GM21529 (cell line): ENCODE results near the gene COL11A1.
"Not testable (repeated sequence)": the region's sequence is repeated elsewhere in the genome, so short reads cannot be mapped to it uniquely, and the experiment has no call there.

Experiments
- ATAC-seq: cut with Tn5 transposase; IDR thresholded peaks from one replicate; pipeline ENCODE4 v1.9.1; 2021; ENCODE audit not compliant: unreplicated experiment

The COL11A1 gene

DNA sequence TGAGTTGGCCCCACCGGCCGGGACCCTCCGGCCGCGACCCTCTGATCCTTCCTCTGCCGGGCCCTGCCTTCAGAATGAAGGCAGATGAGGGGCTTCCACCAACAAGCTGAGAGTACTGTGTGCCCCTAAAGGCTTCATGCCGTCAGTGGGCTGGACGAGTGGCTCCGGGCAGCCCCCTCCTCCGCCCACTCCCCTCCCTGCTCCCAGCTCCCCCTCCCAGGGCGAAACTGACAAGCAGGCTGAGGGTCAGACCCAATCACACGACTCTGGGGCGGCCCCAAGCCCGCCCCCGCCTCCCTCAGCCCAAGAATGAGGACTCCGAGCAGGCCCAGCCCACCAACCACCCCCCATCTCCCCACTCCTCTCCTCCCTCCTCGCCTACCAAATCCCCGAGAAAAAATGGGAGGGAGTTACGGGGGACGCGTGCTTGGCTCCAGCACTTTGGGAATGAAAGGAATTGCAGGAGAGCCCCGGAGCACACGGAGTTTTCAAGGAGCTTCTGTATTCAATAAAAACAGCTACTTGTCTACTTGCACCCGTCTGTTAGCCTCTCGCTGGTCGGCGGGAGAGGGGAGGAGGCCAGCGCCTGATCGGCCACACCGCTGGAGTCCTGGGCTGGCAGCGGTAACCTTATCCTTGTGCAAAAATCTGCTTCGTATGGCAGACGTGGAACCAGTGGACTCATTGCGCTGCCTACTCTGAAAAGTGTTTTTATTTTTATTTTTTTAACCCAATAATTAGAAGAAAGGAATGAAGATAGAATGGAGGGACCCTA is at the start of gene COL11A1:
Gene COL11A1 (minus strand): TSS at position 147 of the 775 bp plus-strand sequence. CDS start 344 bp downstream, outside the sequence.
- no peak for ATAC-seq

DNA sequence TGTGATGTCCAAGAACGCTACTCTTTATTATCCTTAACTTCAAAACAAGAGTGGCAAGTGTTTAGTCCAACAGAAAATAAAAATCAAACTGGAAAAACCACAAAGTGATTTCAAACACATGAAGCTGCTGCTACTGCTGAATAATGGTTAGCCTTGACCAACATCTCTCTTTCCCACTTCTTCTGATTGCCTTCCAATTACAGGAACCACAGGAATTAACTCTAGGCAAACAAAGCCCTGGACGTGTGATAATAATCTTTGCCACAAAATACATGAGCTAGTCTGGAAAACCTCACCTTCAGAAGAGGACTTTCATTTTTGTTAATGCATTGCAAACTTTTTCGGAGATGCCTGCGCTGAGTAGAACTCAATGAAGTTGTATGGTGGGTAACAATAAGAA is 48.6 kb upstream of the COL11A1 start:
- ATAC-seq = no peak

DNA sequence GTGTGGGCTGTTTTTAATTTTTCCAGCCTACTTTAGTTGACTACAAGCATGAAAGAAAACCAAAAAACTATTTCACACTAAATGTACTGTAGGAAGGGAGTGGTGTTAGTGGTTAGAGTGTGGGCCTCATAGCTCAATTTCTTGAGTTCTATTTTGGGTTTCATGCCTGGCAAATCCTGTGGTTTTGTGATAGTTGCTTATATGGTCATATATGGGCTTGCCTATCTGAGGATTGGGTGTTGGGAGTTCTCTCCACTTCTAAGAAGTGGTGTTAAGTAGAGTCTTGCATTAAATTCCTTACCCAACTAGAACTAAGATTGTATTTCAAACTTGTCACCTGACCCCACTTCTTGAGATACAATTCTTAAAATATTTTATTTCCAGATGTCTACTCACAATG is 37.8 kb upstream of the COL11A1 start:
- ATAC-seq = no peak

DNA sequence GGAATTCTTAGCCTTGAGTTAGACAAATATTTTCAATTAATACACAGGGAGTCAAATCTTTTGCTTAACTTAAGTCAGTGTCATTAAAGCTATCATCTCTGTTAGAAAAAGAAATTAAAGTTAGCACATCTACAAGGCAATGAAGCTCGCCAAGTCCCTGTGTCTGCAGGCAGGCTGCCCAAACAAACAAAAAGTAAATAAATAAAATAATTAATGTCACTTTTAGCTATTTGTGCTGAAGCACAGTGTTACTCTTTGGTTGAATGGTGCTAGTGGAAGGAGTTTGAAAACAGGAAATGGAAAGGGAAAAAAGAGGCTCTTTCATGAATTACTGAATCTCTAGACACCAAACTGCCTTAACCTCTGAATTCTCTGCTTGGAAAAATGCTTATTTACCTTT is 37.1 kb upstream of the COL11A1 start:
- no peak for ATAC-seq

DNA sequence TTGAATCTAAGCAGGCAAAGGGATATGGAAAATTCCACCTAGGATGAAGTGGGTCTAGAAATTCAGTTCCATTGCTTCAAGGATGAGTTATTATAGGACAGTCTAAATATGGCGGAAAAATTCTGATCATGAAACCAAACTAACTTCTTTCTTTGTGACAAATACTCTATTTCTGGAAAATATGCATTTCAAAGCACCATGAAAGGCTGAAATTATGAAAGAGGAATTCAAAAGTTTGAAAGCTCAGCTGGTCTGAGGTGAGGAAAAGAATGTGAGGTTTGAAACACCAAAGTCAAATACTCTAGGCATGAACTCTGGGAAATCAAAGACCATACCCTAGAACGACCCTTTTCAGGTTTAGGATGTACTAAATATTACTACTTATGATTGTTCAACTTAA is 36.4 kb upstream of the COL11A1 start:
- no peak for ATAC-seq

DNA sequence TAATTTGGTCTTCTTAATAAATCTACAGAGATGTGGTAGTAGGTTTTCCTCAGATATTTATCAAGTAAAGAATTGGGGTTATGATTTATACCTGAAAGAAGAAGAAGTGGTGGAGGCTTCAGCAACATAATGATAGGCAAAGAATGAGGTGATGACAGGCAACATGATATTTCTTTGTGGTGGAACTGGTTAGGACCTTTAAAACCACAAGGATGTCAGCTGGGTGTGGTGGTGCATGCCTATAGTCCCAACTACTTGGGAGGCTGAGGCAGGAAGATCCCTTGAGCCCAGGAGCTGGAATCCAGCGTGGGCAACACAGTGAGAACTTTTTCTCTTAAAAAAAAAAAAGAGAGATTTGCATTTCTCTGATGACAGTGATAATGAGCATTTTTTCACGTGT is 34.1 kb upstream of the COL11A1 start:
- no peak for ATAC-seq

DNA sequence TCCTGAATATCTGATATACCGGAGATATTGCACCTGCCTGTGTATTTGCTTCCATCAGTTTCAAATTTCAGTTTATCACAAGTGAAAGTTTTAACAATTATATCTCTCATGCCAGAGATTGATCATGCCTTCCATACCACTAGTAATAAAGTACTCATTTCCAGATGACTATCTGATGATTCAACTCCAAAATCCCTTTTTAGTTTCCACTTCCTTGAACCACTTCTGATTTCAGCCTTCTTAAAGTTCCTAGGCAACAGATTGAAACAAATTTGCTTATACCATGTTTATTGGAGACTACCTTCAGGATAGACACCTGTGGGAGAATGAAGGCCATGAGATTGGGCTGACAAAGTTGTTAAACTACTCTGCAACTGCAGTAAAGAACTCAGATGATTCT is 21.5 kb upstream of the COL11A1 start:
- no peak for ATAC-seq

DNA sequence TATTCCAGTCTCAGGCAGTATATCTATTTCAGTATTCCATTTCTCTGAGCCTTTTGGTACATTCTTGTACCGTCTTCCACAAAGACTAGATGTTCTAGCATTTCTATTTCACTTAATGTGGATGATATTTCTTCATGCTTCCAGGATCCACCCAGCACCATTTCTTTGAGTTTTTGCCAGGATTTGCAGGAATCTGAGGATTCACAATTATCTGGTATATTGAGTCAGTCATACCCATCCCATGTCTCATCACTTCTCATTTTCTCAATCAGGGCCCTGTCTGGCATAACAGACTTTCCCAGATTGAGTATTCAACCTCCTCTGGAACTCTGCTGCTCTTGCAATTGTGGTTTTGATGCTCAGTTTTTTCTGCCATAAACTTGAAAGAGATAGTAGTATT is 20.9 kb upstream of the COL11A1 start:
- no peak for ATAC-seq

DNA sequence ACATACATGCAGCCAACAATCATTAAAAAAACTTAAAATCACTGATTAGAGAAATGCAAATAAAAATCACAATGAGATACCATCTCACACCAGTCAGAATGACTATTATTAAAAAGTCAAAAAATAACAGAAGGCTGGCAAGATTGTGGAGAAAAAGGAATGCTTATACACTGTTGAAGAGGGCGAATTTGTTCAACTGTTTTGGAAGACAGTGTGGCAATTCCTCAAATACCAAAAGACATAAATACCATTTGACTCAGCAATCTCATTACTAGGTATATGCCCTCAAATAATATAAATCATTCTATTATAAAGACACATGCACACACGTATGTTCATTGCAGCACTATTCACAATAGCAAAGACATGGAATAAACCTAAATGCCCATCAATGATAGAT is 19.9 kb upstream of the COL11A1 start:
- ATAC-seq = not testable (repeated sequence)

DNA sequence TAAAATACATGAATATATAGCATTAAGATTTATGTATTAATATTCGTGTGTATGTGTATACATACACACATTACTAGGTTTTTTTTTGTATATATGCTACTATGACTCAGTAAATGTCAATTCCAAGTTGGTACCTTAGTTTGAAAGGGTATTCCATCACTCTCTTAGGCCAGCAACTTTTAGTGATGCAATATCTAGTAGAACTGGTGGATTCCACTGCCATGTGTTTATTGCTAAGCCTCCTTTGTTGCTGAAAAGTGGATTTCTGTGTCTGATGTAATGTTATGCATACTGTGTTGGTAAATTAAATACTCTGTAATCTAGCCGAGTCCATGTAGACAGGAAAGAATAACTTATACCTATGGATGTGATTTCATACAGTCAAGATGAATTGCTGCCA is 16.9 kb upstream of the COL11A1 start:
- ATAC-seq = no peak

DNA sequence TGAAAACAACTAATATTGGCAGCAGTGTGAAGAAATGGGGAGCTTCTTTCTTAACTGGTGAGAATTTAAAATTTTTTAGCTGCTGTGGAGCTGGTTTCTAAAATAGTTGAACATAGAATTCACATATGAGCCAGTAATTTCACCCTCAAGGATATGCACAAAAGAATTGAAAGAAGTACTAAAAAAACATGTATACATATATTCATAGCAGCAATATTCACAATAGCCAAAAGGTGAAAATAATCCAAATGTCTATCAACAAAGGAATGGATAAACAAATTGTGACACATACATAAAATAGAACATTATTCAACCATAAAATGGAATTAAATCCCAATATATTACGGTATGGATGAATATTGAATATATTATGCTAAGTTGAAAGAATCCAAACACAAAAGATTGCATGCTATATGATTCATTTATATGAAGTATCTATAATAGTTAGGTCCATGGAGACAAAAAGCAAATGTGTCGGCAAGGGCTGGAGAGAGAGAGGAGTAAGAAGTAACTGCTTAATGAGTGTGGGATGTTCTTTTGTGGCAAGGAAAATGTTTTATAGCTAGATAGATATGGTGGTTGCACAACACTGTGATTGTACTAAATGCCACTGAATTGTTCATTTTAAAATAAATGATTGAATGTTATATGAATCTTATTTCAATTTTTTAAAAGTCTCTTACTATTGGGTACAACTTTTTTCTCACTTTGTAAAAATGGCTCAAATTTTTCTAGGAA is 14.8 kb upstream of the COL11A1 start:
- no peak for ATAC-seq

DNA sequence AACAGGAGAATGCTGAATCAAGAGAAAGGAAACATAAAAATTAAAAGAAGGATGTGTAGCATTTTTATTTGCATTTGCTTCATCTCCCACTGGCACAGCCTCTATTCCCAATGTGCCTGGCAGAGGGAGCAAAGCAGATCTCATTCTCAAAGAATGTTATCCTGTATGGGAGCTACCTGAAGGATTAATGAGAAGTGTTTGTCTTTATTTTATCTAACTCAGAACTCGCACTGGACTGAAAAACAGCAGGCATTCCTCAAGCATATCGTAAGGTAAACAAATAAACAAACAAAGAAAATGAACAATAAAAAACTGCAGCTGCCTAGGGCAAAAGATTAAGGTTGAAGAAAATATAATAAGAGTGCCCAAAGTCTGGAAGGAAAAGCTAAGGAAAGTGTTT is 12.7 kb upstream of the COL11A1 start:
- ATAC-seq = no peak

DNA sequence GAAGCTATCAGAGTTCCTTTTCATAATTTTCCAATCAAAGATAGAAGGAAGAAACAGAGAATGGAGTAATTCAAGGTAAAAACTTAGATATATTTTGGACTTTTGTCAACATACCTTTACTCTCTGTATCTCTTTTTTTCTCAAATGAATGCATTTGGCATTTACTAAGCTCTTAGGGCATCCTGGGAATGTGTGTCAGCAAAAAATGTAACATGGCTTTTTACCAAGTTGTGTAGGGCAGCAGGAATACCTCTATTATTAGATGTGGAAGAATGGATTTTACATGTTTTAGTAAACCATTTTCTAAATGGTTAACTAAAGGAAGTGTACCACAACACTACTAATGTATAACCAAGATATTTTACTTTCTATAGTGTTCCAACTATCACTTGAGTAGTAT is 4.2 kb upstream of the COL11A1 start:
- no peak for ATAC-seq

DNA sequence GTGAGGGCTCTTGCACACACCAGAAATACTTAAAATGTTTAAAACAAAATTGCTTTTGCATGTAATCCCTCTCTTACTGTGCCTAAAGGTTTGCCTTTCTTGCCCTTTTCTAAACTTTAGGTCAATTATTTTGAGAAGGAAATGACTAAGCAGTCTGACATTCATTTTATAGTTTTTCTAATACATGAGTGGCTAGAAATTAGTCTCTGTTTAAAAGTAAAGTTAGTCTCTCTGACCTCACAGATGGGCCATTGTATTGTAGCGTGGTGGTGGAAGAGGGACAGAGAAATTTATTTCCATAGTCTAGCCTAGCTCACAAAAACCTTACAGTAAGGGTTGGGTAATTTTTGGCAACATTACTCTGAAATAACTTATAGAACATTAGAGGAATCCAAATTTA is 3.6 kb upstream of the COL11A1 start:
- no peak for ATAC-seq

DNA sequence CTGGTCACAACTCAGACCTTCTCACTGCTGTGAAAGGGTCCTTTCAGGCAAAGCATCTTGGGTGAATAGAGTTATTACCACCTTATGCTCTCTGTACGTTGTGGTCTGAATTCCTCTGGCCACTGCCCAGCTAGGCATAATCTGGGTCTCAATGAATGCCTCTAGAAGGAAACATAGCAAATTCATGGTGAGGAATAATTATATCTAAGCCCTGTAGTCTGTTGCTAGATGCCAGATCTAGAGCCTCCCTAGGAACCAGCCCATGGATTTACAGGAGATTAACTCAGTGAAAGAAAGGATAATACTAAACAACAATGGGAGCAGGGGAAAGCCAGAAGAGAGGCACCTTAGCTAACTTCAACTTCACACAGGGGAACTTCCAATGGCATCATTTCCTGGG is 2.4 kb upstream of the COL11A1 start:
- ATAC-seq = no peak

DNA sequence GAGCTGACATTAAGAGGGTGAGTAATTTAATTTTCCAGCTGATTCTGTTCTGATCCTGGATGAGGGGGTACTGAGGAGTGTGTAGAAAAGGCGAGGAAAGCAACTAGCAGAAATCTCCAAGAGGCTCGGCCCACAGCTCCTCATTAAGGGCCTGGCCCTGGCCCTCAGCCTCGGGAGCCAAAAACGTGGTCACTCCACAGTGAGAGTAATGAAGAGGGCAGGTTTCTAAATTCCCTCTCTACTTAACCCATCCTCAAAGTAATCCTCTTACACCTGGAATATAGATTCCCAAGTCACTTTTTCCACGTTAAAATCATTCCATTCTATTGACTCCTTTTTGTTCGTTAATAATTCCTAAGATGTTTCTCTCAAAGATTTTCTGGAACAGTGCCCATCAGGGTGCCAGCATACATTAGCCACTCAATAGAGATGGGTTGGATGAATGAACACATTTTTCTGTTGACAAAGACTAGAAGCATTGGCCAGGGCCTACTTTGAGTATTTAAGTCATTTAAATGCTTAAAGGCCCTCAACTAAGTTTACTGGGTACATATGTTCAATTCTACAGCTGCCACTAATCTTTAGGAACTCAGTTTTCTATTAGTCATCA is 1.1 kb upstream of the COL11A1 start:
- ATAC-seq = no peak

DNA sequence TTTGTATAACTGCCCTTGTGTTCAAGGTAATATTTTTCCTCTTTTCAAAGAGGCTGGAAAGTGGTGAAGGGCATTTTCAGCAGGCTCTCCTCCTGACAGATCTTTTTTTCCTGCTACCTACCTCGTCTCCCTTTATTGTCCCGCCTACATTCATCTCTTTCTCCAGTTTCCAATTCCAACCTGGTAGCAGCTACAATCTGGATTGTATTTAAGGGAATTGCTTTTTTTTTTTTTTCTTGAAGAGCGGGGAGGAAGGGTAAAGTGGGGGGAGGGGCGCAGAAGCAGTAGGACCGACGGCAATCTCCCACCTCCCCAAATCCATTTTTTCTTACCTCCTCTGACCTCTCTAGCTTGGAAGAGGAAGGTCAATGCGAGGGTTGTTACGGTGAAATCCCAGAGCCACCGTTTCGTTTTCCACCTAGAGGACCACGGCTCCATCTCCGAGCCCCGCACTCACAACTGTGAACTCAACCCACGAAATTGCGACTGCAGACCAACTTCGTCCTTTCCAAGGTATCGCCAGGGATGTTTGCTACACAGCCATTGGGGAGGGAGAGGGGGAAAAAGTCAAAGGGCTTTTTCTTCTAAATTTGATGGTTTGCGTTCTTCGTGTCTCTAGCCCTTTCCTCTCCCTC is 464 bp downstream of the COL11A1 start:
- ATAC-seq = no peak

DNA sequence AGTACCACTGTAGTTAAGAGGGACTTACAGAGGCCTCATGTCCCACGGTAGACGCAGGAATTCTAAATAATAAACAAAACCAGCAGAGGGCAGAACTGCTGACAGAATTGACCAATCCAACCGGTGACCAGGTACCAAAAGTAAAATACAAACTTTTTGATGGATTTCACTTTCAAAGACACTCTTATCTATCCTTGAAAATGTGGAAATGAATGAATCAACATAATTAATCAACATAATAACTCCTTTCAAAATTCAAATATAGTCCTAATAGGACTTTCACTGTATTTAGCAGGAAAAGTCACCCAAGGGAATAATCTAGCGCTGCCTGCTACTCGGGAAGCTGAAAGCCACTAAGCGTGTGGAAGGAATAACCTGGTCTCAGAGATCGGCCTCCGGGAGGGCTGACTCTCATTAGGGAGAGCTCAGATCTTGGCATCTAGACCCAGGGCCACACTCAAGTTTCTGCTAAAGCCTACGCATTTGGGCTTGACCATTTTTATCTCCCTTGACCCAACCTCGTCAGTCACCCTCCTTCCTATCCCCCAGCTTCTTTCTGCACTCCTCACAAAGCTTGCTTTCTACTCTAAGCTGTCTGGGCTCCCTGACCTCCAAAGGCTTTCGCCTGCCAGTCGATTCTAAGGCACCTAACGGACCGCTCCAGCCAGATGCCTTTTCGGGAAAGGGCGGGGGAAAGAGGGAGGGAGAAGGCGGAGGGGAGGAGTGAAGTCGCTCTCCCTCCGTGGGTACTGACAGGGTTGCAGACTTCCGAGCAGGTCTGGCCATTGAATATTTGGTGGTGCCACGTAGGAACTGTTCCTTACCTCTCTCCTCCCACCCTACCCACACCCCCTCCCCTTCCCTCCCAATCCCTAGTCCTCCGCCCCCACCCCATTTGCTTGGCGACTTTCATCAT is 1.6 kb downstream of the COL11A1 start:
- peak; percentile 74 for ATAC-seq

DNA sequence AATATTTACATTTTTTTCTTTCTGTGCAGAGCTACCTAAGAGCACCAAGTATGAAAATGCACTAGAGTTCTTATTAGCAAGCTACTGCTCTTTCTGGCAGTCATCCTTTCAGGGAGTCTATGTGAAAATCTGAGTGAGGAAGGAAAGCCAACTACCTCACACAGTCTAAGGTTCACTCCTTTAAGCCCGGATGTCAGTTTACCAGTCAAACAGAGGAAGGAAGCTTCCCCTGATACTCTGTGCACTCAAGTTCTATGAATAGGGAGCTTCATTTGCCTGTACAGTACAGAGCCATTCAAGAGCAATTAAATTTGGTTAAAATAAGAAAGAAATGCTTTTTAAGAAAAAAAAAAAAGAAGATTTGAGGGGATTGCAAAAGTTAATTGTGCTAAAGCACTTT is 6.9 kb downstream of the COL11A1 start:
- no peak for ATAC-seq

DNA sequence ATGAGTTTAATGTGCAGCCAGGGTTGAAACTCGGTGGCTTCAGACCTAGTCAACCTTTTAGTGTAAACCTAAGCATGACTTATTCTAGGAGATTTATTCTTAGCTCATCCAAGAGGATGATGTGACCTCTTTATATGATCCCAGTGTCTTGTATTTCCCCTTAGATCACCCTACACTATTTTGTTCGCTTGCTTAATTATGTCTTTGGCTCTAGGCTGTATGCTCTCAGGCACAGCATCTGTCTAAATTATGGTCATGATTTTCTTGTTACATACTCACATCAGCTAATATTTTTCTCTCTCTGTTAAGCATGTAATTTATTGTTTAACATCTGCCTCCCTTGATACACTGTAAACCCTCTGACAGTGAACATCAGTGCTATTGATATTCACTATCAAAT is 19.1 kb downstream of the COL11A1 start:
- ATAC-seq = no peak

DNA sequence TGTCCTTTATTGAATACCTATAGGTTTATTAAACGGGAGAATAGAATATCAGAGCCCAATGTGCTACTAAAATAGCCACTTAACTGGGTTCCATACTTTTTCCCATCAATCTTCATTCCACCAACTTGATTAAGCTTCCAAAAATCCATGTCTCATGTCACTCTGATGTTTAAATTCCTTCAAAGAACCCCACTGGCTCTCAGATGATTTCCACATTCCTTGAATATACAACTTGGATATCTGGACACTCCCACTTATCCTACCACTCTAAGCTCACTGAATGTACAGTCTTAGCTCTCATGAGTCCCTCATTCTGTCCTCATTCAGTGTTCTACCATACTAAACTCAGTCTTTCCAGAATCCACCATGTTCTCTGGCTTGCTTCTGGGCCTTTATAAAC is 21.1 kb downstream of the COL11A1 start:
- ATAC-seq = no peak
